Astrocyte of the cerebellum (primary cell): ENCODE data around the gene ATOX1.
"Not testable (repeated sequence)": the region's sequence is repeated elsewhere in the genome, so short reads cannot be mapped to it uniquely, and the experiment has no call there.

Experiments
- DNase-seq: peaks from one replicate; pipeline ENCODE4 v3.0.0-alpha.2; 2011; ENCODE audit warnings: low read depth
- H3K4me3 ChIP-seq: 2 replicates; pipeline ENCODE4 v1.5.1; 2011; ENCODE audit warnings: mild to moderate bottlenecking, low read depth, low read length, moderate library complexity
- in situ Hi-C: cut with HindIII; loops from 2 replicates; pipeline ENCODE4 v1.10.0; 2017; ENCODE audit warnings: low sequenced_read_pairs
- TF ChIP-seq, protein P1 (sequence below): IDR thresholded peaks from 2 replicates; pipeline ENCODE4 v1.5.1; 2012; ENCODE audit warnings: low read length, low read depth, moderate library complexity, mild to moderate bottlenecking; ENCODE audit errors: missing control alignments

The ATOX1 gene

DNA sequence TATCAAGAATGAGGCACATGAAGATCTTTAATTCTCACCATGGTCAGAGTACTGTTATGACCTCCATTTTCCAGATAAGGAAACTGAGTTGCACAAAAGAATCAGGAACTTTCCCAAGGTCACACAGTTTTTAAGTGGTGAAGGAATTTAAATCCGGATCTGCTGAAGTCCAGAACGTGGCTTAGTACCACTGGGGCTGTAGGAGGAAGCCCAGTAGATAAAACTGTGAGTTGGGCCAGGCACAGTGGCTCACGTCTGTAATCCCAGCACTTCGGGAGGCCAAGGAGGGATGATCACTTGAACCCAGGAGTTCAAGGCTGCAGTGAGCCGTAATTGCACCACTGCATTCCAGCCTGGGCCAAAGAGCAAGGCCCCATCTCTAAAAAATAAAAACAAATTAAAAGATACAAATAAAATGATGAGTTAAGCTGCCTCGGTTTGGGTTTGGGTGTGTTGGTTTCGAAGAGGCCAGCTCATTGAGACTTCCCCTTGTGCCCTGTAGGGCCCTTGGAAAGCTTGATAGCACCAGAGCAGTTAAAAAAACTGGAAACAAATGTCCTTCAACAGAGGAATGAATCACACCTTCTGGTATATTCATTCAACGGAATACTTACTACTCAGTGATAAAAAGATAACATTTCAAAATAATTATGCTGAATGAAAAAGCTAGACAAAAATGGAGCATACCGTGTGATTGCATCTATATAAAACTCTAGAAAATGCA lies 20.1 kb downstream of the ATOX1 start:
- H3K4me3 ChIP-seq: no peak overlapping the region
- no peak for DNase-seq
- TF ChIP-seq, protein P1, sequence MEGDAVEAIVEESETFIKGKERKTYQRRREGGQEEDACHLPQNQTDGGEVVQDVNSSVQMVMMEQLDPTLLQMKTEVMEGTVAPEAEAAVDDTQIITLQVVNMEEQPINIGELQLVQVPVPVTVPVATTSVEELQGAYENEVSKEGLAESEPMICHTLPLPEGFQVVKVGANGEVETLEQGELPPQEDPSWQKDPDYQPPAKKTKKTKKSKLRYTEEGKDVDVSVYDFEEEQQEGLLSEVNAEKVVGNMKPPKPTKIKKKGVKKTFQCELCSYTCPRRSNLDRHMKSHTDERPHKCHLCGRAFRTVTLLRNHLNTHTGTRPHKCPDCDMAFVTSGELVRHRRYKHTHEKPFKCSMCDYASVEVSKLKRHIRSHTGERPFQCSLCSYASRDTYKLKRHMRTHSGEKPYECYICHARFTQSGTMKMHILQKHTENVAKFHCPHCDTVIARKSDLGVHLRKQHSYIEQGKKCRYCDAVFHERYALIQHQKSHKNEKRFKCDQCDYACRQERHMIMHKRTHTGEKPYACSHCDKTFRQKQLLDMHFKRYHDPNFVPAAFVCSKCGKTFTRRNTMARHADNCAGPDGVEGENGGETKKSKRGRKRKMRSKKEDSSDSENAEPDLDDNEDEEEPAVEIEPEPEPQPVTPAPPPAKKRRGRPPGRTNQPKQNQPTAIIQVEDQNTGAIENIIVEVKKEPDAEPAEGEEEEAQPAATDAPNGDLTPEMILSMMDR: no peak
- in situ Hi-C loops: no loop called here

DNA sequence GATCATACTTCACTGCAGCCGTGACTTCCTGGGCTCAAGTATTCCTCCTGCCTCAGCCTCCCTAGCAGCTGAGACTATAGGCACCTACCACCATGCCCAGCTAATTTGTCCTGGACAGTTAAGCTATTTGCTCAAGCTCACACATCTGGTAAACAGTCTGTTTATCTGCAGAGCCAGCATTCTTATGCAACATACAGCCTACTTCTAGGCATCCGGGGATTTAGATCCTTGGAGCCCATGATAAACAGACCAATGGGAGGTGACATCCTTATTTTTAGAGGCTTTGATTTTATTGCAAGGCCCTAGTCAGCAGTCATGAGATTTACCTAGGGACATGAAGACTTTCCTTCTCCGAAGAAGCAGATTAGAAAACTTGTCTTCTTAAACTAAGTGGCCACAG lies 21.0 kb downstream of the ATOX1 start:
- DNase-seq: no peak
- in situ Hi-C loops: no loop called here
- no peak overlapping the region for H3K4me3 ChIP-seq
- TF ChIP-seq, protein P1: no peak

DNA sequence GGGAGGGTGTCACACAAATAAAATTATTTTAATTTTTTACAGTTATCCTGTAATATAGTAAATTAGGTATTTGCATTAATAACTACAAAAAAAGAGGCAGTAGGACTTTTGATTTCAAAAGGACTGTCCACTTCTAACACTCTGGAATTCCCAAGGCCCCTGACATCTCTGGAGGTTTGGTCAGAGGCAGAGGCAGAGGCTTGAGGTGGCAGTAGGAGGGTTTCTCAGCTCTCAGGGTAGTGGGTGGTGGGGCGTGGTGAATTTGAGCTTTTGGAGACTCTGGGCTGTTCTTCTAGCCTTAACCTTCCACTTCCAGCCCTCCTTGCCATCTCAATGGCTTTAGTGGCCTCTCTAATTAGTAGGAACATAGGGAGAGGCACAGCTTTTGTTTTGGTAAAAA lies 22.8 kb downstream of the ATOX1 start:
- no peak for DNase-seq
- in situ Hi-C loops: no loop called here
- no peak overlapping the region for H3K4me3 ChIP-seq
- TF ChIP-seq, protein P1: no peak

DNA sequence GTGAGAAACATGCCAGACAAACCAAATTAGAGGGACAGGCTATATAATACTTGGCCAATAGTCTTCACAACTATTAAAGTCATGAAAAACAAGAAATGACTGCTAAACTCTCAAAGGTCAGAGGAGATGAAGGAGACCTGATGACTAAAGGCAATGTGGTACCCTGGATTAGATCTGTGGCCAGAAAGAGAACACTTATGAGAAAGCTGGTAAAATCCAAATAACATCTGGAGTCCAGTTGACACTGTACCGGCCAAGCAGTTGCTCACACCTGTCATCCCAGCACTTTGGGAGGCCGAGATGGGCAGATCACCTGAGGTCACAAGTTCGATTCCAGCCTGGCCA lies 24.4 kb downstream of the ATOX1 start:
- TF ChIP-seq, protein P1: no peak
- DNase-seq: no peak
- H3K4me3 ChIP-seq: no peak overlapping the region
- in situ Hi-C loops: no loop called here

DNA sequence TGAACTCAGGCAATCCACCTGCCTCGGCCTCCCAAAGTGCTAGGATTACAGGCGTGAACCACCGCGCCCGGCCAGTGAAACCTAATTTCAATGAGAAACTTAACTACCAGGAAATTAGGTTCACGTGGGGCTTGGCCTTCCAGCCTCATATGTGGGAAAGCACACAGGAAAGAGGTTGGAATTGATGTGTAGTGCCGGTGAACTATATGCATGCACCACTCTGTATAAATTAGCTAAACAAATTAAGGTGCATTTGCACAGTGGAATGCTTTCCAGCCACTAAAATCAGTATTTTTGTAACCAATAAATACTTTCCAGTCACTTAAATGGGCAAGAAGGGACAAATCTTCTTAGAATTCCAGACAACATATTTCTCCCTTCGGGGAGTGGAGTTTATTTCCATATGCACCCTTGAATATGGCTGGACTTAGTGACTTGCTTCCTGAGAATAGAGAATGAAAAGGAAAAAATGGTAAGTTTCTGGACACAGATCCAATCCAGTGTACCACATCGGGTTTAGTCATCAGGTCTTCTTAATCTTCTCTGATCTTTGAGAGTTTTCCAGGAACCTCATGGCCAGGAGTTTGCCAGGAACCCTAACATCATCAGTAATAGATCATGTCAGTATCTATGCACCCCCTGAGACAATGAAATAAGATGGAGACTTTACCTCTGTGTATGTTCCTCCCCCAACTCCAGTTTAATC lies 24.9 kb downstream of the ATOX1 start:
- in situ Hi-C loops: no loop called here
- TF ChIP-seq, protein P1: no peak
- DNase-seq: no peak
- no peak overlapping the region for H3K4me3 ChIP-seq

DNA sequence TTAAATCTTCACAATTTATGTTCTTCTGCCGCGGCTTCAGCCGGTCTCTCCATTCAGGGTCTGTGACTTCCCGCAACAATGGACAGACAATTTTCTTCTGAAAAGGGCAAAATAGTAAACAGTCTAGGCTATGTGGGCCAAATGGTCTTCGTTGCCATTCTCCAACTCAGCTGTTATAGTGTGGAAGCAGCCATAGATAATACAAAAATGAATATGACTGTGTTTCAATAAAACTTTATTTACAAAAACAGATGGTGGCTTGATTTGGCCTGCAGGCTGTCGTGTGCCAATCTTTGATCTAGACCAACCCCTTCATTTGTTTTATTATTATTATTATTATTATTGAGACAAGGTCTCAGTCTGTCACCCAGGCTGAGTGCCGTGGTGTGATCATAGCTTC lies 28.1 kb downstream of the ATOX1 start:
- no peak overlapping the region for H3K4me3 ChIP-seq
- no peak for DNase-seq
- TF ChIP-seq, protein P1: no peak
- in situ Hi-C loops: no loop called here

DNA sequence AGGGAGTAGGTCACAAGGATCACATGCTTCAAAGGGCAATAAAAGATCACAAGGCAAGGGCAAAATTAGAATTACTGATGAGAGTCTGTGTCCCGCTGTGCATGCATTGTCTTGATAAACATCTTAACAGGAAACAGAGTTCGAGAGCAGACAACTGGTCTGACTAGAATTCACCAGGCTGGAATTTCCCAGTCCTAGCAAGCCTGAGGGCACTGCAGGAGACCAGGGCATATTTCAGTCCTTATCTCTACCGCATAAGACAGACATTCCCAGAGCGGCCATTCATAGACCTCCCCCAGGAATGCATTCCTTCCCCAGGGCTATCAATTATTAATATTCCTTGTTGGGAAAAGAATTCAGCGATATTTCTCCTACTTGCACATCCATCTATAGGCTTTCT lies 28.8 kb downstream of the ATOX1 start:
- H3K4me3 ChIP-seq, DNase-seq, in situ Hi-C loops: not testable (repeated sequence)
